BJ (cell line): ENCODE measurements around the gene ARHGAP19. TPM values are rescaled to one million over a fixed set of nuclear protein-coding genes. Genes with fewer than 3 reads are reported as not detected.

Experiments used
- CTCF ChIA-PET: fragments of 350-600 bp; formaldehyde crosslinking; extraction: SDS; loops from one replicate; lab custom pipeline; 2021; ENCODE audit warnings: antibody characterized with exemption, inconsistent platforms; lab: Yijun Ruan, JAX
- POLR2A ChIA-PET: fragments of 300-600 bp; sonication (Branson Sonifier 250); formaldehyde crosslinking; extraction: SDS; loops from one replicate; lab custom pipeline; 2021; ENCODE audit warnings: antibody characterized with exemption; lab: Charles Lee
- DNase-seq: peaks from one replicate; pipeline ENCODE4 v3.0.0-alpha.2; 2011; ENCODE audit warnings: low read depth
- H3K27me3 ChIP-seq: 2 replicates; pipeline ENCODE4 v1.6.0; 2011; ENCODE audit warnings: low read length; ENCODE audit not compliant: control insufficient read depth, insufficient read depth
- H3K36me3 ChIP-seq: 2 replicates; pipeline ENCODE4 v1.5.1; 2011; ENCODE audit warnings: low read length; ENCODE audit not compliant: control insufficient read depth, insufficient read depth
- H3K4me3 ChIP-seq: 2 replicates; pipeline ENCODE4 v1.5.1; 2011; ENCODE audit warnings: low read depth, mild to moderate bottlenecking, control low read depth, low read length
- polyA plus RNA-seq: library from polyadenylated mRNA; depleted of rRNA; stranded (reverse); fragments of >200 nt; gene quantifications from 2 replicates; pipeline ENCODE4 v1.2.3, GENCODE V29; 2011
- TF ChIP-seq, protein P1 (sequence below): IDR thresholded peaks from 2 replicates; pipeline ENCODE4 v1.5.1; 2011; ENCODE audit warnings: low read depth, mild to moderate bottlenecking, control low read depth, inconsistent platforms, low read length, moderate library complexity; ENCODE audit not compliant: insufficient read depth

Gene ARHGAP19
- polyA plus RNA-seq, 1 experiment, result 2.4 TPM

DNA sequence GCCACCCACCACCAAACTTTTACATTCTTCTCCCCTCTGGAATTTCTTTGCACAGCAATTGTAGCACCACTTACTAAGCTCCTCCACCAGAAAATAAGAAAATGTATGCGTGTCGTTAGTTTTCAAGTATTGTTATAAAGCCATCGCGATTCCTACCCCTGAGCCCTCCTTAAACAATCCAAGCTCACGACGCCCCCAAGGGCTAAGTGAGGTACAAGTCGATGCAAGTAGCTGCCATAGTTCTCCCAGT is 40.8 kb upstream of the ARHGAP19 start:
- CTCF ChIA-PET, result interaction anchor here (1.1 to 4.1 kb wide), 14 partner anchors 8 to 296 kb away, joined by 3 to 28 read pairs (median 5); no protein-coding TSS in a partner anchor

DNA sequence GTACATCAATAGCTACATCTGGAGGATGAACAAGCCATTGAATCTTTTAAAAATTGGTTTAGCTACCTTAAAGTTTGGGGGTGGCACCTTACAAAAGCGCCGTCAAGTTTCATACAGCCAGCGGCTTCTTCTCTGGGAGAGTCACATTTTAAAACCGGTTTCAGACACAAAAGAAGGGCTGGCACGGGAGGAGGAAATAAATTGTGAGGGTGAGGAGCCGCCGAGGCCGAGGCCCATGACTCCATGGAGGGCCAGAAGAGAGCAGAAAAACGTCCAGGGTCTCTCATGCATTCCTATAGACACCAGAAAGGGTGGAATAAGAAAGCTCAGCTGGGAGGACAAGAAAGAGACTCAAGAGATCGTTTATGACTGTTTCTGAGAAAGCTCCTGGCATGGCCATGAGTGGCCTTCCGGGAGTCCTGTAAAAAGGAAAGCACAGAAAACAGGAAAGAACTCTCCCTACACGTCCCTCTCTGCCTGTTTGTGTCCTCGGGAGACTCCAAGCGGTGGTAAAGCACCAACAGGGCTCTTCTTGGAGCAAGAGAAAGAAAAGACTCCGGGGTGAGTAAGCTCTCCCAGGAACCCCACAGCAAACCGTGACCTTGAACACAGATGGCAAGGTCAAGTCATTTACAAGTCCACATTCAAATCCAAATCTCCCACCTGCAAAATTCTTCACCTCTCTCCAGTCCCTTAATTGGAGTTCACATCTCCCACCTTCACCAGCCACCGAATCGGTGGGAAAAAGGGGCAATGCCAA is 40.3 kb upstream of the ARHGAP19 start:
- DNase-seq, result peak; percentile 41
- ChIA-PET CTCF (interaction anchor here (1.1 to 4.1 kb wide), 14 partner anchors 9 to 295 kb away, joined by 3 to 28 read pairs (median 5); no protein-coding TSS in a partner anchor), POLR2A (no interaction called here)
- H3K36me3 ChIP-seq, result no peaks in the 10 kb centered on the region
- H3K4me3 ChIP-seq, result peak overlapping the region; percentile 76
- TF ChIP-seq, protein P1, sequence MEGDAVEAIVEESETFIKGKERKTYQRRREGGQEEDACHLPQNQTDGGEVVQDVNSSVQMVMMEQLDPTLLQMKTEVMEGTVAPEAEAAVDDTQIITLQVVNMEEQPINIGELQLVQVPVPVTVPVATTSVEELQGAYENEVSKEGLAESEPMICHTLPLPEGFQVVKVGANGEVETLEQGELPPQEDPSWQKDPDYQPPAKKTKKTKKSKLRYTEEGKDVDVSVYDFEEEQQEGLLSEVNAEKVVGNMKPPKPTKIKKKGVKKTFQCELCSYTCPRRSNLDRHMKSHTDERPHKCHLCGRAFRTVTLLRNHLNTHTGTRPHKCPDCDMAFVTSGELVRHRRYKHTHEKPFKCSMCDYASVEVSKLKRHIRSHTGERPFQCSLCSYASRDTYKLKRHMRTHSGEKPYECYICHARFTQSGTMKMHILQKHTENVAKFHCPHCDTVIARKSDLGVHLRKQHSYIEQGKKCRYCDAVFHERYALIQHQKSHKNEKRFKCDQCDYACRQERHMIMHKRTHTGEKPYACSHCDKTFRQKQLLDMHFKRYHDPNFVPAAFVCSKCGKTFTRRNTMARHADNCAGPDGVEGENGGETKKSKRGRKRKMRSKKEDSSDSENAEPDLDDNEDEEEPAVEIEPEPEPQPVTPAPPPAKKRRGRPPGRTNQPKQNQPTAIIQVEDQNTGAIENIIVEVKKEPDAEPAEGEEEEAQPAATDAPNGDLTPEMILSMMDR, result peak; percentile 56
- peaks cover 8% of the 10 kb centered on the region; the same call in 1 of the 2 replicates for H3K27me3 ChIP-seq

More for the DNA sequence above, 40.8 kb upstream of the ARHGAP19 start:
- POLR2A ChIA-PET, result no interaction called here
- no peaks in the 10 kb centered on the region for H3K36me3 ChIP-seq
- peak overlapping the region; percentile 76 for H3K4me3 ChIP-seq
- no peak for DNase-seq
- peaks cover 10% of the 10 kb centered on the region for H3K27me3 ChIP-seq
- TF ChIP-seq, protein P1, result 0 out of 2 replicates have a peak, but pooled peaks have one; percentile 15

DNA sequence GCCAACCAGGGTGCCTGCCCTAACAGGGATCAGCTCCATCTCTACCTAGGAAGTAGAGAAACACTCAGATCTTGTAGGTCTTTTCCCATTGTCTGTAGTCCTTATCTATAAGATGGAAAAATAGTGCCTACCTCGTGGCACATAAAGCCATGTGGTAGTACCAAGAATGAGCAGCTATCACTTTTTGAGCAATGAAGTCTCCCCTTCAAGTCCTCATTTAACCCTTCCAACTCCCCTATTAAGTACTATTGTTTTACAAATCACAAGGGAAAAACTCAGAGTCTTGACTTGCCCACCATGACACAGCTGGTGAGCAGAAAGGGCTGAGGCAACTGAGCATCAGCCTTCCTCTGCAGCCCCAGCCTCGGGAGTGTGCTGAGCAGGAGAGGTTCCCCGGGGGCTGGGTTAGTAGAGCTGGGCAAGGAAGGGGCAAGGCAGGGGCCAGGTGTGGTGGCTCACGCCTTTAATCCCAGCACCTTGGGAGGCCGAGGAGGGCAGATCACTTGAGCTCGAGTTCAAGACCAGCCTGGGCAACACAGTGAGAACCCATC is 38.8 kb upstream of the ARHGAP19 start:
- POLR2A ChIA-PET, result no interaction called here
- H3K36me3 ChIP-seq, result no peaks in the 10 kb centered on the region
- CTCF ChIA-PET, result interaction anchor here (0.7 to 4.1 kb wide), 6 partner anchors 9 to 351 kb away, joined by 3 to 28 read pairs (median 6); no protein-coding TSS in a partner anchor
- no peak overlapping the region for H3K4me3 ChIP-seq
- TF ChIP-seq, protein P1, result no peak
- DNase-seq, result no peak
- H3K27me3 ChIP-seq, result peaks cover 2% of the 10 kb centered on the region; the same call in 1 of the 2 replicates

DNA sequence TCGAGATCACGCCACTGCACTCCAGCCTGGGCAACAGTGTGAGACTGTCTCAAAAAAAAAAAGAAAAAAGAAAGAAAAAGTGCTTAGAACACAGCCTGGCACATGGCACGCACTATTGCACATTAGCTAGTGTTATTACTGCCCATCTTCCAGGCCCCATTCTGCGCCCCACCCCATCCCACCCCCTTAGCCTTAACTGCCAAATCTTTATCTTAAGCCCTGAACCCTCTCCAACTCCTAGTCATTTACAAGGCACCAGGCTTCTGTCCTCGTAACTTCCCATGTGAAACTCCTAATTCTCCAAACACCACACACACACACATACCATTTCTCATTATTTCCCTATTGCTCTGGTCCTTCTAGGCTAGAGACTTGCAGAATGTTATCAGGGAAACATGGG is 37.3 kb upstream of the ARHGAP19 start:
- CTCF ChIA-PET, result interaction anchor here (0.6 kb wide), 1 partner anchor 55 kb away, joined by 4 read pairs; no protein-coding TSS in a partner anchor
- DNase-seq, result no peak
- Histone ChIP-seq H3K36me3 (no peaks in the 10 kb centered on the region), H3K27me3 (no peaks in the 10 kb centered on the region), H3K4me3 (no peak overlapping the region)
- POLR2A ChIA-PET, result interaction anchor here (0.6 kb wide), 1 partner anchor 516 kb away, joined by 3 read pairs; no protein-coding TSS in a partner anchor
- TF ChIP-seq, protein P1, result no peak

DNA sequence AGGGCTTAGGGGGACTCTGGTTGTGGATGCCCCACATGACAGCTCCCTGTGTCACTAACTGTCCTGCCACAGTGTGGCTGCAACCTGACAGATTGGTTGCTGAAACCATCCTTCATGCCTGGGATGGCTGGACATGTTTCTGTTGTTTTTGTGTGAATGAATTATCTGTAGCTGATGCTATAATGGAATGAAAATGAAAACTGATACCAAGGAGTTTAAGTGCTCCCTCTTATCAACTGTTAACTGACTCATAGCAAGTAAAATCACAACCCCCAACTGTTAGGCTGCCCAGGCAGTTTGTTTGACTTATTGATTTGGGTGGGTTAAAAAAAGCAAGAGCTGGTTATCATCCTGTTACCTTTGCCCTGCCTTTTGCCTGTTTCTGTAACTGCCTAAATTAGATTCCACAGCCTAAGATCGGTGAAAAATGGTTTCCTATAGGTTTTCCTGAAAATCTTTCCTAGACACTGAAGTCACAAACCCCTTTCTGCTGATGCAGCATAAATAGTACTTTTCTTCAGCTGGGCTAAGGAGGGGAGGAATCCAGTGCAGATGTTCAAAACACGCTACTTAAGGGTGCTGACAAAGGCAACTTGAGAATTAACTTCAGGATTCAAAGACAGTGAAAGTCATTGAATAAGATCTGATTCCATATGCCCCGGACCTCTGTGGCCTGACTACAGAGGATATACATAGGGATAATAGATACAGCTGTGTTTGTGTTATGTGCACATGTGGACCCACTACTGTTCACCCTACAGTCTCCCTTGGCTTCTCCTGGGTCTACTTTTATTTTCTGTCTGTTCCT is 36.4 kb upstream of the ARHGAP19 start:
- no peaks in the 10 kb centered on the region for H3K36me3 ChIP-seq
- no peak overlapping the region for H3K4me3 ChIP-seq
- ChIA-PET CTCF (no interaction called here), POLR2A (no interaction called here)
- DNase-seq, result no peak
- H3K27me3 ChIP-seq, result no peaks in the 10 kb centered on the region
- TF ChIP-seq, protein P1, result no peak
